Stimulated activated CD8-positive, alpha-beta memory T cell treated with anti-CD3 and anti-CD28 coated beads, Interleukin-7, amount 100 ng/mL, for 4 hours (primary cell): ENCODE results near the gene PTPRC.
"Not testable (repeated sequence)": the region's sequence is repeated elsewhere in the genome, so short reads cannot be mapped to it uniquely, and the experiment has no call there.

ENCODE experiments used
- DNase-seq, 2 donors: peaks; one replicate each; pipeline ENCODE4 v3.0.0-alpha.2; 2020; ENCODE audit warnings: low read depth in 2 of 2

Gene PTPRC, protein sequence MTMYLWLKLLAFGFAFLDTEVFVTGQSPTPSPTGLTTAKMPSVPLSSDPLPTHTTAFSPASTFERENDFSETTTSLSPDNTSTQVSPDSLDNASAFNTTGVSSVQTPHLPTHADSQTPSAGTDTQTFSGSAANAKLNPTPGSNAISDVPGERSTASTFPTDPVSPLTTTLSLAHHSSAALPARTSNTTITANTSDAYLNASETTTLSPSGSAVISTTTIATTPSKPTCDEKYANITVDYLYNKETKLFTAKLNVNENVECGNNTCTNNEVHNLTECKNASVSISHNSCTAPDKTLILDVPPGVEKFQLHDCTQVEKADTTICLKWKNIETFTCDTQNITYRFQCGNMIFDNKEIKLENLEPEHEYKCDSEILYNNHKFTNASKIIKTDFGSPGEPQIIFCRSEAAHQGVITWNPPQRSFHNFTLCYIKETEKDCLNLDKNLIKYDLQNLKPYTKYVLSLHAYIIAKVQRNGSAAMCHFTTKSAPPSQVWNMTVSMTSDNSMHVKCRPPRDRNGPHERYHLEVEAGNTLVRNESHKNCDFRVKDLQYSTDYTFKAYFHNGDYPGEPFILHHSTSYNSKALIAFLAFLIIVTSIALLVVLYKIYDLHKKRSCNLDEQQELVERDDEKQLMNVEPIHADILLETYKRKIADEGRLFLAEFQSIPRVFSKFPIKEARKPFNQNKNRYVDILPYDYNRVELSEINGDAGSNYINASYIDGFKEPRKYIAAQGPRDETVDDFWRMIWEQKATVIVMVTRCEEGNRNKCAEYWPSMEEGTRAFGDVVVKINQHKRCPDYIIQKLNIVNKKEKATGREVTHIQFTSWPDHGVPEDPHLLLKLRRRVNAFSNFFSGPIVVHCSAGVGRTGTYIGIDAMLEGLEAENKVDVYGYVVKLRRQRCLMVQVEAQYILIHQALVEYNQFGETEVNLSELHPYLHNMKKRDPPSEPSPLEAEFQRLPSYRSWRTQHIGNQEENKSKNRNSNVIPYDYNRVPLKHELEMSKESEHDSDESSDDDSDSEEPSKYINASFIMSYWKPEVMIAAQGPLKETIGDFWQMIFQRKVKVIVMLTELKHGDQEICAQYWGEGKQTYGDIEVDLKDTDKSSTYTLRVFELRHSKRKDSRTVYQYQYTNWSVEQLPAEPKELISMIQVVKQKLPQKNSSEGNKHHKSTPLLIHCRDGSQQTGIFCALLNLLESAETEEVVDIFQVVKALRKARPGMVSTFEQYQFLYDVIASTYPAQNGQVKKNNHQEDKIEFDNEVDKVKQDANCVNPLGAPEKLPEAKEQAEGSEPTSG (N-terminal part only)

DNA sequence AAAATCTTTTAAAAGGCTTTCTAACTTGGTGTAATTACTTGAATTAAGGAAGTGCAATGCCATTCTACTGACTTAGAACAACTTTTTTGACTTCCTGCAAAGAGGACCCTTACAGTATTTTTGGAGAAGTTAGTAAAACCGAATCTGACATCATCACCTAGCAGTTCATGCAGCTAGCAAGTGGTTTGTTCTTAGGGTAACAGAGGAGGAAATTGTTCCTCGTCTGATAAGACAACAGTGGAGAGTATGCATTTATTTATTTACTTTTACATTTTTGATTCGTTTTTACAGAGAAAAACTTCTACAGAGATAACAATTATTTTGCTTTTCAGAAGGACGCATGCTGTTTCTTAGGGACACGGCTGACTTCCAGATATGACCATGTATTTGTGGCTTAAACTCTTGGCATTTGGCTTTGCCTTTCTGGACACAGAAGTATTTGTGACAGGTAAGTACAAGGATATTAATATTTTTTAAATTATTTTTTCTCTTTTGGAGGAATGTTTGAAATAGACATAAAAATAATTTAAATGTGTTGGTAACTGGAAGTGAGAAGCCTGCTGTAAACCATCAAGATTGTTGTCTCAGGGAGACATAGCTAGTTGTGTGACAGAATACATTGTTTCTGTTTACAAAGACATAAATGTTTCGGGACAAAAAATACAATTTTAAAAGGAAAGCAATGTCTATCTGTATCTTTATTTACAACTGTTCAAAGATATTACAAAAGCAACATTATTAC lies at the start of gene PTPRC:
PTPRC (plus strand) TSS at position 147 of the 742 bp plus-strand sequence; CDS start at position 376, 229 bp downstream.
- no peak for DNase-seq

DNA sequence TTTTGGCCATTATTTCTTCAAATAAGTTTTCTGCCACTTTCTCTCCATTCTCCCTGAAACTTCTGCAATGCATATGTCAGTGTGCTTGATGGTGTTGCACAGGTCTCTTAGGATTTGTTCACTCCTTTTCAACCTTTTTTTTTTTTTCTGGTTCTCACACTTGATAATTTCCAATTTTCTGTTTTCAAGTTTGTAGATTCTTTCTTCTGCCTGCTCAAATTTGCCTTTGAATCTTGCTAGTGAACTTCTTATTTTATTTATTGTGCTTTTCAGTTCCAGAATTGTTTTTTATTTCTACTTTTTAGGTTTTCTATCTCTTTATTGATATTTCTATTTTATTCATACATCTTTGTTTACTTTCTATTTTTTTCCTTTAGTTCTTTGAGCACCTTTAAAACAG lies 48.4 kb upstream of the PTPRC start:
- DNase-seq, result no peak

DNA sequence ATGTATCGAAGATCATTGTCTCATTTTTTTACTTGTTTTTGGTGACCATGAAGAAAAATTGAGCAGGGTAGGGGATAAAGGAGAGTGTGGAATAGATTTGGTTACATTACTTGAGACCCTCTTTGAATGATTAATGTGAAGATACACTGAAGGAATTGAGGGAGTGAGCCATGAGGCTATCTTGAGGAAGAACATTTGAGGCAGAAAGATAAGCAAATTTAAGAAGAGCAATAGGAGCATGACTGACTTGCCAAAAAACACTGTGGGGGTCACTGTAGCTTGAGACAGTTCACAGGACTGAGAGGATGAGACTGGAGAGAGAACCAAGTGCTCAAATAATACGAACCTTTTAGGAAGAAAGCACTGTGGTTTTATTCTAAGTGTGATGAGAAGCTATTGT lies 43.1 kb upstream of the PTPRC start:
- DNase-seq, result no peak

DNA sequence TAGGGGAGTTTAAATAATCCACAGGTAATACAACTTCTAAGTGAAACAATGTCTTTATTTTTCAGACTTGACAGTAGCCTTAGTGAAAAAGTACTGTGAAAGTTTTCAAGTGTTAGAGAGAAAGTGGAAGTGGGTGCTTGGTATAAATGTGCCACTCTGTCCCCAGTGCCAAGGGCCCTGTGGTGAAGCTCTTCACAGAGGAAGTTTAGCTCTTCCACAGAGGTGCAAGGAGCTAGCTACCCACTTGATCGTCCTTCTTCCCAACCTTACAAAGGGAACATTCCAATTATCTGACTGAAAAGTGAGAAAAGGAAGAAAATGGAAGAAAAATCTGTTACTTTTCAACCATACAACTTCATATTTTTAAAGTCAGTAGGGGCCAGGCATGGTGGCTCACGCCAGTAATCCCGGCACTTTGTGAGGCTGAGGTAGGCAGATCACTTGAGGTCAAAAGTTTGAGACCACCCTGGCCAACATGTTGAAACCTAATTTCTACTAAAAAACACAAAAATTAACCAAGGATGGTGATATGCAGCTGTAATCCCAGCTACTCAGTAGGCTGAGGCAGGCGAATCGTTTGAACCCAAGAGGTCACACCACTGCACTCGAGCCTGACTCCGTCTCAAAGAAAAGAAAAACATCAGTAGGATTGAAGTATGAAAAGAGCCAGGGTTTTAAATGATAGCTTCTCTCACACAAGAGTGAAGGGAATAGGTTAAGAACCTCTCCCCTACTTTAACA lies 41.0 kb upstream of the PTPRC start:
- DNase-seq, result no peak

DNA sequence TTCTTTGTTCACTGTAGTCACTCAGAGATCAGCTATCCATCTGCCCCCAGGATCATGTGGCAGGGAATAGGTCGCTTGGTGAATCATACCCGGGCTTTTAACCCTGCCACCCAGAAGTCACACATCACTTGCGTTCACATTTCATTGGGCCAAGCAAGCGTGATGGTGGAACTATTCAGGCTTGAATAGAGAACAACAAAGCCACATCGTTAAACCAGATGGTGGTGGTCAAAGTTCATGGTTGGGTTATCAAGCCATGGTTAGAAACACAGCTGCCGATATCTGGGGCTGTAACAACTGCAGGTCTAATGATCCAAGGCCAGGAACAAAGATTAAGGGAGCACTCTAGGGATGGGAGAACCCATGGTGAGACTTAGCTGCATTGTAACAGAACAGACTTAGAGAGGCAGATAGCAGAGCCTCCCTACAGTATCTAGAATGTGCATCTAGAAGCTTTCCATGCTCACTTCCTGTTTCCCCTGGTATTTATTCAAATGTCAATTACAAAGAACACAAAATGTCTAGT lies 40.0 kb upstream of the PTPRC start:
- no peak for DNase-seq

DNA sequence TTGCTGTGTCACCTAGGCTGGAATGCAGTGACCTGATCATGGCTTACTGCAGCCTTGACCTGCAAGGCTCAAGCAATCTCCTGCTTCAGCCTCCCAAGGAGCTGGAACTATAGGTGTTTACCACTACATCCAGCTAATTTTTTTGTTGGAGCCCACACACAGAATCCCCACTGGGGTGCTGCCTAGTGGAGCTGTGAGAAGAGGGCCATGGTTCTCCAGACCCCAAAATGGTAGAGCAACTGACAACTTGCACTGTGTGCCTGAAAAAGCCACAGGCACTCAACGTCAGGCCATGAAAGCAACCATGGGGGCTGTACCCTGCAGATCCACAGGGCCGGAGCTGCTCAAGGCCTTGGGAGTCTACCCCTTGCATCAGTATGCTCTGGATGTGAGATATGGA lies 39.1 kb upstream of the PTPRC start:
- no peak for DNase-seq

GRCh38 chr1:198600906-198601305 lies 37.9 kb upstream of the PTPRC start:
- DNase-seq, result no peak

DNA sequence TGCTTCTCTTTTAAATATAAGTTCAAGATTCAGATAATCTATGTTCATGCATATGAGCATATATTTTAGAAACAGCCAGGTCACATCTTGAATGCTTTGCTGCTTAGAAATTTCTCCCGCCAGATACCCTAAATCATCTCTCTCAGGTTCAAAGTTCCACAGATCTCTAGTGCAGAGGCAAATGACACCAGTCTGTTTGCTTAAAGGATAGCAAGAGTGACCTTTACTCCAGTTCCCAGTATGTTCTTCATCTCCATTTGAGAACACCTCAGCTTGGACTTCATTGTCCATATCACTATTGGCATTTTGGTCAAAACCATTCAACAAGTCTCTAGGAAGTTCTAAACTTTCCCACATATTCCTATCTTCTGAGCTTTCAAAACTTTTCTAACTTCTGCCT lies 37.5 kb upstream of the PTPRC start:
- DNase-seq, result not testable (repeated sequence)

- DNase-seq, result no peak
Observed at GRCh38 chr1:198601936-198602889, 36.6 kb upstream of the PTPRC start.

GRCh38 chr1:198604975-198605374 lies 33.9 kb upstream of the PTPRC start:
- no peak for DNase-seq

DNA sequence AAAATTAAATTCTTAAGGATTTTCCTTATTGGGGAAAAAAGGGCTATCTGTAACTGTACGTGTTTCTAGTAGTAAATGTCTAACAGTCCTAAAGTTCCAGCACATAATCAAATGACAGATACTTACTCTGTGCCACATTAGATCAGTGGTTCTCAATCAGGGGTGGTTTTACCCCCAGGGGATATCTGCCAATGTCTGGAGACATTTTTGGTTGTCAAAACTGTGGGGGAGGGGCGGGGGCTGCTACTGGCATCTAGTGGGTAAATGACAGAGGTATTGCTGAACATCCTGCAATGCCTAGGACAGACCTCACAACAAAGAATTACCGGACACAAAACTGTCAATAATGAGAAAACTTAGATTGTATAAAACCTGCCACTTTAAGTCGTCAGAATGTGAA lies 33.4 kb upstream of the PTPRC start:
- no peak for DNase-seq

DNA sequence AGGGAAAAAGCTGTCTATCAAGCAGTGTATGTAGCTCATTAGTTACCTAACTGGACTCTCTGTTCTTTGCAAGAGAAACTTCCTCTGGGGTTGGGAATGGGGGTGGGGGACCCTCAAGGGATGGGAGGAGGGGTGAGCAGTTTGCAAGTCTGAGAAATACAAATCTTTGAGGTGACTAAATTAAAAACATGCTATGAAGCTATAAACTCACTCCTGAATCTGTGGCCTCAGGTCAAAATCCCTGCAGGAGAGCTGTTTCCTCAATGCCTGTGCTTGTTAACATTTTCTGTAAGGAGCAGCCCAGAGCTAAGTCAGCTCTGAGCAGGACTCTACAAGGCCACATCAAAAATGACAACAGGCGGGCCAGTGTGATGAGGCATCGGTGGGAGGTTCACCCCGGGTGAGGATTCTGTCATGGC lies 32.8 kb upstream of the PTPRC start:
- no peak for DNase-seq

DNA sequence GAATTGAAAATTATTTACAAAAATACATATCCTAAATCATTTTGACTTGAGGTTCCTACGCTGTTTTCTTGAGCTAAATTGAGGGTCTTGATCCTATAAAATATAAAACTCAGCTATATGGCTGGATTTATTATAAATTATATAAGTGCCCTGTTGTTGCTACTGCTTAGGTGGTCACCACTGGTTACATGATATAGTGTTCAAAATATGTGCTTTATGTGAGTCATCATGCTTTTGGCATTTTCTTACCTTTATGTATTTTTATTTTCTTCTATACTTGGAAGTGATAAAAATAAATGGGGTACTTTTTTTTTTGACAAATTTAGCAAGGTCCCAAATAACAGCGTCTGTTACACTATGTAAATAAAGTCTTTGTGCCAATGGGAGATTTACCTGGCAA lies 31.1 kb upstream of the PTPRC start:
- no peak for DNase-seq

GRCh38 chr1:198610362-198610761 lies 28.5 kb upstream of the PTPRC start:
- no peak for DNase-seq

DNA sequence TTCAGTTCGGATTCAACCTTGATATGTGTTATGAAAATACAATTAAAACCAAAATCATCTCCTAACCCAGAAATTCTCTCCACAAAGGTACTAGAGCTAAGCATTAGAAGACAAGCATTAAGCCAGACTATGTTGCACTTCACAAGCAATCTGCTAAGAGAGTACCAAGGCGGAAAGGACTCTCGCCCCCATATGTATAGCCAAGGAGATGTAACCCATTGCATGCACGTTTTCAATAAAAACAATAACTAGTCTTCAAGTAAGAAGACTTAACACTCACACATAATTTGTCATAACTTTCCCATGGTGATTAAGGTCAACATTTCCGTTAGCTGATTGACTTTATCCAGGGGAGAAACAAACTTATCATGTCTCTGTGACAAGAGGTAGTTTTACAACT lies 27.6 kb upstream of the PTPRC start:
- DNase-seq, result no peak

- no peak for DNase-seq
Observed at GRCh38 chr1:198612471-198613260, 26.2 kb upstream of the PTPRC start.

DNA sequence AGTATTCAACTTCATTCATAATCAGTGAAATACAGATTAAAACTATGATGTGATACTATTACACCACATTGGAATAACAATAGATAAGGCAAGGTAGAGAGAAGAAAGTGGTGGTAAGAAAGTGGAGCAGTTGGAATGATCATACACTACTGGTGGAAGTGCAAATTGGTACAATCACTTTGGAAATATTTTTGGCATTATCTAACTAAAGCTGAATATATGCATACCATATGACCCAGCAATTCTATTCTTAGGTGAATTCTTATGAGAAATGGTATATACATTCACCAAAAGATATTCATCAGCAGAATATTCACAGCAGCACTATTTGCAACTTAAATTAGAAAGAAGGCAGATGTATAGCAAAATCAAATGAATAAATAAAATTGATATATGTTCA lies 21.4 kb upstream of the PTPRC start:
- DNase-seq, result no peak

DNA sequence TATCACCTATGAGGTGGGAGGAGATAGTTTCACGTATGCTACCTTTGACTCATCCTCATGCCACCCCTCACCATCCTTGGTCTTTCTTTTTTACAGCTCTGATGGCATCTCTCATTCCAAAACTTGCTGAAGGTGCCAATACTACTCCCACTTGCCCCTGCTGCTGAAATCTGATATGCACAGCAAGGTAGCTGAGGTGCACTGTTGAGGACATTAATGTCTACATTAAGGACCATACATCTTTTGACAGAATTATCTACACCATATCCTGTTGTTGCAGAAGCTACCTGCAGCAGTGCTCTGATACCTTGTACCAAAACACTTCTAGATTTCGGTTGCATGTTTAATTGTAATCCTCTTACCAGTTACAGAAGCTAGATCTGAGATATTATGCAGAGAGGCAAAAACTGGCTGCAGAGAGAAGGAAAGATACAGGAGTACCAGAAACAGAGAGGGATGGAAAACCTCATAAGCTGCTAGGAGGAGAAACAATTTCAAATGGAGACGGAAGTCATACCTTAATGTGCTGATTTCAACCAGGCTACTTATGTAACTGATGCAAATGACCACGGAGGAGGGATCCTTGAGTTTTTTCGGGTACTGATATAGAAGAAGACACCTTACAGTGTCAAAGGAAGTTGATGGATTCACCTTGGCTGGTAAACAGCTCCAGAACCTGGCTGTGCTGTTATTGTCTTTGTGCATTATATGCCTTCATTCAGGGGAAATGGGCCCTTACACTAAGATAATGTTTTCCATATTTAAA lies 19.3 kb upstream of the PTPRC start:
- no peak for DNase-seq
